Upper lobe of left lung (tissue), 4 donors: ENCODE results near the gene PLEKHG4B.

ENCODE experiments used
- POLR2AphosphoS5 ChIP-seq, 2 donors: sonication (generic); formaldehyde crosslinking; IDR thresholded peaks; one replicate each; pipeline ENCODE4 v1.5.1; 2017; ENCODE audit warnings: antibody characterized with exemption in 2 of 2
- TF ChIP-seq, protein P1 (sequence below), 6 experiments: fragments of 450-650 bp in 4 of 6; fragments of 200-600 bp in 2 of 6; sonication (generic) in 2 of 6; IDR thresholded peaks; one replicate each; pipeline ENCODE4 v1.5.1; 2016 to 2019; ENCODE audit warnings: antibody characterized with exemption in 6 of 6

GRCh38 chr5:99815-100214, 7.8 kb downstream of the PLEKHG4B start:
- TF ChIP-seq, protein P1, sequence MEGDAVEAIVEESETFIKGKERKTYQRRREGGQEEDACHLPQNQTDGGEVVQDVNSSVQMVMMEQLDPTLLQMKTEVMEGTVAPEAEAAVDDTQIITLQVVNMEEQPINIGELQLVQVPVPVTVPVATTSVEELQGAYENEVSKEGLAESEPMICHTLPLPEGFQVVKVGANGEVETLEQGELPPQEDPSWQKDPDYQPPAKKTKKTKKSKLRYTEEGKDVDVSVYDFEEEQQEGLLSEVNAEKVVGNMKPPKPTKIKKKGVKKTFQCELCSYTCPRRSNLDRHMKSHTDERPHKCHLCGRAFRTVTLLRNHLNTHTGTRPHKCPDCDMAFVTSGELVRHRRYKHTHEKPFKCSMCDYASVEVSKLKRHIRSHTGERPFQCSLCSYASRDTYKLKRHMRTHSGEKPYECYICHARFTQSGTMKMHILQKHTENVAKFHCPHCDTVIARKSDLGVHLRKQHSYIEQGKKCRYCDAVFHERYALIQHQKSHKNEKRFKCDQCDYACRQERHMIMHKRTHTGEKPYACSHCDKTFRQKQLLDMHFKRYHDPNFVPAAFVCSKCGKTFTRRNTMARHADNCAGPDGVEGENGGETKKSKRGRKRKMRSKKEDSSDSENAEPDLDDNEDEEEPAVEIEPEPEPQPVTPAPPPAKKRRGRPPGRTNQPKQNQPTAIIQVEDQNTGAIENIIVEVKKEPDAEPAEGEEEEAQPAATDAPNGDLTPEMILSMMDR (IDR thresholded peaks at IDR 0.05), result no peak
- no peak for TF ChIP-seq POLR2AphosphoS5 (IDR thresholded peaks at IDR 0.05)
